ENCODE data around the gene RAPGEF1.

The RAPGEF1 gene

DNA sequence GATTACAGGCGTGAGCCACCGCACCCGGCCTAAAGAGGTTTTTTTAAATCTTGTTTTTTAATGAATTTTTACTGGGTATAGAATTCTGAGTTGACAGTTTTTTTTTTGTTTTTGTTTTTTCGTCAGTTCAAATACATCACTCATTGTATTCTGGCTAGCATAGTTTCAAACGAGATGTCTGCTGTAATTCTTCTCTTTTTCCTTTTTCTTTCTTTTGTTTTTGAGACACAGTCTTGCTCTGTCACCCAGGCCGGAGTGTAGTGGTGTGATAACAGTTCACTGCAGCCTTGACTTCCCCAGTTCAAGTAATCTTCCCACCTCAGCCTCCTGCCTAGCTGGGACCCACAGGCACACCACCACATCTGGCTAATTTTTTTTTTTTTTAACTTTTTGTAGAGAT lies 196.7 kb downstream of the RAPGEF1 start:
- TF ChIP-seq, protein P1, sequence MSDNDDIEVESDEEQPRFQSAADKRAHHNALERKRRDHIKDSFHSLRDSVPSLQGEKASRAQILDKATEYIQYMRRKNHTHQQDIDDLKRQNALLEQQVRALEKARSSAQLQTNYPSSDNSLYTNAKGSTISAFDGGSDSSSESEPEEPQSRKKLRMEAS (IDR thresholded peaks at IDR 0.05; ENCODE audit: low read depth, low read length): no peak
- no peak for TF ChIP-seq POLR2A (IDR thresholded peaks at IDR 0.05; ENCODE audit: extremely low read depth, insufficient read length)
- TF ChIP-seq MYC (IDR thresholded peaks at IDR 0.05; ENCODE audit: low read depth, low read length): no peak
- no peak for TF ChIP-seq CTCF (IDR thresholded peaks at IDR 0.05; ENCODE audit: low read depth, low read length)
- H3K4me3 ChIP-seq (ENCODE audit: low read depth, low read length): no peak overlapping the region
- DNase-seq (ENCODE audit: low read depth): no peak

- no peak overlapping the region for H3K4me3 ChIP-seq (ENCODE audit: low read depth, low read length)
- DNase-seq (ENCODE audit: low read depth): no peak
- no peak for TF ChIP-seq CTCF (IDR thresholded peaks at IDR 0.05; ENCODE audit: low read depth, low read length)
- TF ChIP-seq POLR2A (IDR thresholded peaks at IDR 0.05; ENCODE audit: extremely low read depth, insufficient read length): no peak
- TF ChIP-seq MYC (IDR thresholded peaks at IDR 0.05; ENCODE audit: low read depth, low read length): no peak
- TF ChIP-seq, protein P1 (IDR thresholded peaks at IDR 0.05; ENCODE audit: low read depth, low read length): no peak
Measured at GRCh38 chr9:131539223-131539923, 200.5 kb downstream of the RAPGEF1 start.

DNA sequence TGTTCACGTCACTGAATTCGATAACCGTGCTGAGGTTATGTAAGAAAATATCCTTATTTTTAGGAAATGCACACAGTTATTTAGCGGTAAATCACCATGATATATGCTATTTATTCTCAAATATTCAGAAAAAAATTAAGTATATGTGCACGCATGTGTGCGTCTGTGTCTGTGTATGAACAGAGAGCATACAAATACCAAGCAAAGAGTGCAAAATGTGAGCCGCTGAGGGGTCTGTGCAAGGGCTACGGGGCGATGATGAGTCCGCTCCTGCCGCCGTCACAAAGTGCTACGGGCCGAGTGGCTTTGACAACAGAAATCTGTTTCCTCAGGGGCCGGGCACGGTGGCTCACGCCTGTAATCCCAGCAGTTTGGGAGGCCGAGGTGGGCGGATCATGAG lies 201.9 kb downstream of the RAPGEF1 start:
- TF ChIP-seq, protein P1 (IDR thresholded peaks at IDR 0.05; ENCODE audit: low read depth, low read length): no peak
- TF ChIP-seq MYC (IDR thresholded peaks at IDR 0.05; ENCODE audit: low read depth, low read length) (no peak), POLR2A (IDR thresholded peaks at IDR 0.05; ENCODE audit: extremely low read depth, insufficient read length) (no peak), CTCF (IDR thresholded peaks at IDR 0.05; ENCODE audit: low read depth, low read length) (no peak)
- no peak for DNase-seq (ENCODE audit: low read depth)

GRCh38 chr9:131534721-131535237 lies 205.1 kb downstream of the RAPGEF1 start:
- TF ChIP-seq, protein P1 (IDR thresholded peaks at IDR 0.05; ENCODE audit: low read depth, low read length): no peak
- TF ChIP-seq CTCF (IDR thresholded peaks at IDR 0.05; ENCODE audit: low read depth, low read length): no peak
- TF ChIP-seq POLR2A (IDR thresholded peaks at IDR 0.05; ENCODE audit: extremely low read depth, insufficient read length): no peak
- TF ChIP-seq MYC (IDR thresholded peaks at IDR 0.05; ENCODE audit: low read depth, low read length): no peak

More for the DNA sequence above, 201.9 kb downstream of the RAPGEF1 start:
- no peak overlapping the region for H3K4me3 ChIP-seq (ENCODE audit: low read depth, low read length)

DNA sequence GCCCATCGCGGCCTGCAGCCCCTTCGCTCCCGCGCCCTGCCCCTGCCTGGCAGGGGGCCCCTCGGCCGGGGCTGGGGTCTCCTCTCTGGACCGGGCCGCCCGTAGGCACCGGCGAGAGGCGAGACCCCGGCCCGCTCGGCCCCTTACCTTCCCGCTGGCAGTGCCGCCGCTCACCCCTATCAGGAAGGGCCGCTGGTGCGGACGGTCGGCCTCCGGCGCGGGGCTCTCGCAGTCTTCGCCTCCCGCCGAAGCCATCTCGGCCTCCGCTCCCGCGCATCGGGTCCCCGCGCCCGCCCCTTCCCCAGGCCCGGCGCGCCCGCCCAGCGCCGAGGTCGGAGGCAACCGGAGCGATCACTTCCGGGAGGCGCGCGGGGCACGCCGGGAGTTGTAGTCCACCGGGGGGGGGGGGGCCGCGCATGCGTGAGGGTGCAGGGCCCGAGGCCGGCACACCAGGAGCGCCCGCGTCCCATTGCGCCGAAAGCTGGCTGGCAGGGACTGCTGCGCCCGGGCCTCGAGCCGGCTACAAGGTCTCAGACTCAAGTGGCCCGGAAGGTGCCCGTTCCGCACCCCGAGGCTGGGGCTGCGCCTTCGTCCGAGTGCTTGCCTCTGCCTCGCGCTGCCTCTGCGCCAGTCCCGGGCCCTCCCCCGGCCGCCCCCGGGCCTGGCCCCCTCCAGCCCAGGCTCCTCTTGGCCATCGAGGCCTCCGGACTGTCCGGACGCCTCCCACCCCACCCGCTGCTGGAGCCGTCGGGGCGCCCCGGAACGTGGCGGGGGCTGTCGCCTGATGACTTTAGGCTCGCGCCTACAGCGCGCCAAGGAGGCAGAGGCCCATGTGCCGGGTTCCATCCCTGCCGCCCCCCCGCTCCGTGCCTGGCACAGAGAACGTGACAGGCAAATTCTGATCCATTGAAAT lies 208.7 kb downstream of the RAPGEF1 start, which contains the start of gene UCK1:
Gene UCK1 (minus strand): TSS at position 344 of the 913 bp plus-strand sequence. CDS start 89 bp downstream, at position 255.
- peak within 1 kb of the TSS; percentile 68 for H3K4me3 ChIP-seq (ENCODE audit: low read depth, low read length)
- DNase-seq (ENCODE audit: low read depth): peak; percentile 86
- TF ChIP-seq POLR2A (IDR thresholded peaks at IDR 0.05; ENCODE audit: extremely low read depth, insufficient read length) (peak; percentile 65), MYC (IDR thresholded peaks at IDR 0.05; ENCODE audit: low read depth, low read length) (no peak; the same call in 1 of the 2 replicates)

More at GRCh38 chr9:131534721-131535237, 205.1 kb downstream of the RAPGEF1 start:
- H3K4me3 ChIP-seq (ENCODE audit: low read depth, low read length): no peak overlapping the region
- DNase-seq (ENCODE audit: low read depth): no peak
